ENCODE data around the gene RSPH3. TPM values are rescaled to one million over a fixed set of nuclear protein-coding genes. Genes with fewer than 3 reads are reported as not detected.

Gene RSPH3
- total and polyA plus RNA-seq, 10 of the 15 experiments (the other 5 are each of a cell fraction or from before 2014, with no cell fraction given) = 0.40 to 3.5 (median 1.4) TPM

DNA sequence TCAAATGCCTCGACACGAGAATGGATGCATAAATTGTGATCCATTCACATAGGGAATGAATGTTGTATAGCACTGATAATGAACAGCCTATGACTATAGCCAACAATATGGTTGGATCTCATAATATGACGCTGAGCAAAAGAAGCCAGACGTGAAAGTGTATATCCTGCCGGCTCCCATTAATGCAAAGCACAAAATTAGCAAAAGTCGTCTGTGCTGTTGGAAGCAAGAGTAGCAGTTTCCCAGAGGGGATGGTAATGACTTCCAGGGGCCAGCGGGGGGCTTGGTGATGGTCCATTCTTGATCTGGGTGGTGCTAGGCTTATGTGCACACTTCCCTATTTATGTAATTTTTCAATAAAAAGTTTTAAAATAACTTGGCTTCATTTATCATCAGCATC lies 45.8 kb upstream of the RSPH3 start:
- 29% methylated on average over 7 of the region's 7 CpGs for WGBS (ENCODE audit: insufficient coverage, insufficient replicate concordance, low lambda C conversion rate, missing lambda C conversion rate)
- no peak overlapping the region for H2AFZ ChIP-seq (ENCODE audit: control insufficient read depth, low read depth, low read length)
- peaks cover 4 to 5% of the 10 kb centered on the region in 2 experiments; a peak in 3 of 4 replicates for H3K36me3 ChIP-seq (ENCODE audit: control insufficient read depth in 2 of 2, insufficient read depth in 2 of 2, low read length in 1 of 2)
- ChIA-PET RAD21 (ENCODE audit: unreplicated experiment) (interaction anchor here (1.8 to 9.6 kb wide), 4 partner anchors 11 to 89 kb away, joined by 15 to 298 read pairs (median 44); no protein-coding TSS in a partner anchor), POLR2A (interaction anchor here (1.3 to 3.3 kb wide), 2 partner anchors 11 to 176 kb away, joined by 12 to 22 read pairs; no protein-coding TSS in a partner anchor), SMC1A (ENCODE audit: uncharacterized antibody, unreplicated experiment) (interaction anchor here (0.8 to 14.9 kb wide), 6 partner anchors 10 to 62 kb away, joined by 3 to 415 read pairs (median 60); no protein-coding TSS in a partner anchor), CTCF (interaction anchor here (0.8 to 16.7 kb wide), 7 partner anchors 11 to 89 kb away, joined by 3 to 481 read pairs (median 39); no protein-coding TSS in a partner anchor)
- BruUV-seq (replicated peaks) = no TSS peak
- FAIRE-seq = no peak
- H3K27me3 ChIP-seq (replicated peaks in 1 of 2; ENCODE audit: control insufficient read depth in 2 of 2, insufficient read depth in 2 of 2, low read length in 1 of 2) = no peaks in the 10 kb centered on the region
- intact Hi-C loops (cut with micrococcal nuclease; ENCODE audit: unreplicated experiment) = loop anchor here (10.0 kb wide), 1 partner anchor 929 kb away; no protein-coding TSS in a partner anchor
- no peak overlapping the region for H3K27ac ChIP-seq (ENCODE audit: control insufficient read depth, insufficient read depth)
- ATAC-seq = no peak
- no peaks in the 10 kb centered on the region for H4K20me1 ChIP-seq (ENCODE audit: control insufficient read depth, insufficient read depth)
- no peak overlapping the region for H3K4me2 ChIP-seq (ENCODE audit: control insufficient read depth, insufficient read depth)
- DNase-seq (ENCODE audit: low read depth, low spot score) = no peak
- no peak for TF ChIP-seq SIX5 (IDR thresholded peaks at IDR 0.05; ENCODE audit: low read depth, low read length, severe bottlenecking)
- no peak for TF ChIP-seq MEF2B (IDR thresholded peaks at IDR 0.05; ENCODE audit: partially characterized antibody, poor library complexity, severe bottlenecking)
- no peak for TF ChIP-seq NFYA (IDR thresholded peaks at IDR 0.05; ENCODE audit: borderline replicate concordance, low read depth, low read length)
- TF ChIP-seq GATAD2B (conservative IDR thresholded peaks at IDR 0.05; ENCODE audit: low read depth) = no peak
- TF ChIP-seq, protein P1, sequence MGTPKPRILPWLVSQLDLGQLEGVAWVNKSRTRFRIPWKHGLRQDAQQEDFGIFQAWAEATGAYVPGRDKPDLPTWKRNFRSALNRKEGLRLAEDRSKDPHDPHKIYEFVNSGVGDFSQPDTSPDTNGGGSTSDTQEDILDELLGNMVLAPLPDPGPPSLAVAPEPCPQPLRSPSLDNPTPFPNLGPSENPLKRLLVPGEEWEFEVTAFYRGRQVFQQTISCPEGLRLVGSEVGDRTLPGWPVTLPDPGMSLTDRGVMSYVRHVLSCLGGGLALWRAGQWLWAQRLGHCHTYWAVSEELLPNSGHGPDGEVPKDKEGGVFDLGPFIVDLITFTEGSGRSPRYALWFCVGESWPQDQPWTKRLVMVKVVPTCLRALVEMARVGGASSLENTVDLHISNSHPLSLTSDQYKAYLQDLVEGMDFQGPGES (IDR thresholded peaks at IDR 0.05) = no peak
- TF ChIP-seq, protein P2, sequence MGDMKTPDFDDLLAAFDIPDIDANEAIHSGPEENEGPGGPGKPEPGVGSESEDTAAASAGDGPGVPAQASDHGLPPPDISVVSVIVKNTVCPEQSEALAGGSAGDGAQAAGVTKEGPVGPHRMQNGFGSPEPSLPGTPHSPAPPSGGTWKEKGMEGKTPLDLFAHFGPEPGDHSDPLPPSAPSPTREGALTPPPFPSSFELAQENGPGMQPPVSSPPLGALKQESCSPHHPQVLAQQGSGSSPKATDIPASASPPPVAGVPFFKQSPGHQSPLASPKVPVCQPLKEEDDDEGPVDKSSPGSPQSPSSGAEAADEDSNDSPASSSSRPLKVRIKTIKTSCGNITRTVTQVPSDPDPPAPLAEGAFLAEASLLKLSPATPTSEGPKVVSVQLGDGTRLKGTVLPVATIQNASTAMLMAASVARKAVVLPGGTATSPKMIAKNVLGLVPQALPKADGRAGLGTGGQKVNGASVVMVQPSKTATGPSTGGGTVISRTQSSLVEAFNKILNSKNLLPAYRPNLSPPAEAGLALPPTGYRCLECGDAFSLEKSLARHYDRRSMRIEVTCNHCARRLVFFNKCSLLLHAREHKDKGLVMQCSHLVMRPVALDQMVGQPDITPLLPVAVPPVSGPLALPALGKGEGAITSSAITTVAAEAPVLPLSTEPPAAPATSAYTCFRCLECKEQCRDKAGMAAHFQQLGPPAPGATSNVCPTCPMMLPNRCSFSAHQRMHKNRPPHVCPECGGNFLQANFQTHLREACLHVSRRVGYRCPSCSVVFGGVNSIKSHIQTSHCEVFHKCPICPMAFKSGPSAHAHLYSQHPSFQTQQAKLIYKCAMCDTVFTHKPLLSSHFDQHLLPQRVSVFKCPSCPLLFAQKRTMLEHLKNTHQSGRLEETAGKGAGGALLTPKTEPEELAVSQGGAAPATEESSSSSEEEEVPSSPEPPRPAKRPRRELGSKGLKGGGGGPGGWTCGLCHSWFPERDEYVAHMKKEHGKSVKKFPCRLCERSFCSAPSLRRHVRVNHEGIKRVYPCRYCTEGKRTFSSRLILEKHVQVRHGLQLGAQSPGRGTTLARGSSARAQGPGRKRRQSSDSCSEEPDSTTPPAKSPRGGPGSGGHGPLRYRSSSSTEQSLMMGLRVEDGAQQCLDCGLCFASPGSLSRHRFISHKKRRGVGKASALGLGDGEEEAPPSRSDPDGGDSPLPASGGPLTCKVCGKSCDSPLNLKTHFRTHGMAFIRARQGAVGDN (IDR thresholded peaks at IDR 0.05) = no peak
- H3K9ac ChIP-seq (ENCODE audit: control insufficient read depth, insufficient read depth, low read length) = no peak overlapping the region
- peaks cover 2% of the 10 kb centered on the region; the same call in 1 of the 2 replicates for H3K79me2 ChIP-seq (ENCODE audit: control insufficient read depth, insufficient read depth, low read length)
- H3K9me3 ChIP-seq (replicated peaks; ENCODE audit: control insufficient read depth, insufficient read depth, low read length) = no peaks in the 10 kb centered on the region; the same call in 1 of the 3 replicates
- H3K4me3 ChIP-seq = no peak overlapping the region
- H3K4me1 ChIP-seq (ENCODE audit: control insufficient read depth, insufficient read depth, low read length) = peaks cover 19% of the 10 kb centered on the region
- in situ Hi-C loops (cut with MboI) = no loop called here

Measured in GM12878 (cell line).